ENCODE results near the gene CPN1.
"Not testable (repeated sequence)": the region's sequence is repeated elsewhere in the genome, so short reads cannot be mapped to it uniquely, and the experiment has no call there.

CPN1 gene

GRCh38 chr10:100020886-100021253, 60.8 kb downstream of the CPN1 start:
- no peak for DNase-seq

DNA sequence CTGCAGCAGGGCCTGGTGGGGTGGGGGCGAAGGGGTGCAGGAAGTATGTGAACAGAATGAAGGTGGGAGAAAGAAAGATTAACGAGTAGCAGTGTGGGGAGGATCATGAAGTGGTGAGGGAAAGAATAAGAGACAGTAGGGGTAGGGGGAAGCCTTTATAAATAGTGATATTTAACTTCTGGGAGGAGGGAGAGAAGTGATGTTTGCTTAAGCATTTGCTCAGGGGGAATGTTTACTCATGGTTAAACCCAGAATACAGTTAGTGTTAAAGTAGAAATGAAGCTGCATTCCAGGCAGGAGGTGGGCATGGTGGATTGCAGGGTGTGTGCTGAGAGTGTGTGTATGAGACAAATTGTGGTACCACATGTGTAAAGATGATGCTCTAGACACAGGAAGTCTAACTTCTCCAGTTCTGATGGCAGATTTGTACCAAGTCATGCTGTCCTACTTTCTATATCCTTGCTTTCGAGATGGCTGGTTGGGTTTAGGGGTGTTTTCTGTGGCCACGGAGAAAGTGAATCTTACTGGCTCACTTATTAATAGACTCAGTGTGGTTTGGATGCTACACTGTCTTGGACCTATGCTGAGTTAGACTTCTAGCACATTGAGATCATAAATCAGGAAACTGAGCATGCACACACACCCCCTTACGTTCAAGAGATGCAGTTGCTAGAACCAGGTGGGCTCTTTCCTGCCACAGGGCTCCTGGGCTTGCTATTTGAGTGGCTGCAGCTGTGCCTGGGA, 61.4 kb downstream of the CPN1 start:
- DNase-seq, result no peak

DNA sequence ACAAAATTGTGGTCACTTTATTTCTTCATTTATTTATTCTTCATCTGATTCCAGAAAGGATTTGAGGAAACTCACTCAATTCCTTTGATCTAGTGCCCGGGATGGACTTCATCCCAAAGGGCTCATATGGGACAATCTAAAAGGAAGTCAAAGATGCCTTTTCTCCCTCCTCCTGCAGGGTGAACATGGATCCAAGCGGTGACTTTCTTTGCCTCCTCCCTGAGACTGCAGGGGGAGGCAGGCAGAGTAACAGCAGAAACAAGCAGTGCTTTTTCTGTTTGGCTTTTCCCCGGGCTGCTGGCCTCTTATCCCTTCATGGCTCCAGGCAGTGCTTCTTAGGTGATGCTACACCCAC, 61.9 kb downstream of the CPN1 start:
- peak; percentile 24 for DNase-seq

DNA sequence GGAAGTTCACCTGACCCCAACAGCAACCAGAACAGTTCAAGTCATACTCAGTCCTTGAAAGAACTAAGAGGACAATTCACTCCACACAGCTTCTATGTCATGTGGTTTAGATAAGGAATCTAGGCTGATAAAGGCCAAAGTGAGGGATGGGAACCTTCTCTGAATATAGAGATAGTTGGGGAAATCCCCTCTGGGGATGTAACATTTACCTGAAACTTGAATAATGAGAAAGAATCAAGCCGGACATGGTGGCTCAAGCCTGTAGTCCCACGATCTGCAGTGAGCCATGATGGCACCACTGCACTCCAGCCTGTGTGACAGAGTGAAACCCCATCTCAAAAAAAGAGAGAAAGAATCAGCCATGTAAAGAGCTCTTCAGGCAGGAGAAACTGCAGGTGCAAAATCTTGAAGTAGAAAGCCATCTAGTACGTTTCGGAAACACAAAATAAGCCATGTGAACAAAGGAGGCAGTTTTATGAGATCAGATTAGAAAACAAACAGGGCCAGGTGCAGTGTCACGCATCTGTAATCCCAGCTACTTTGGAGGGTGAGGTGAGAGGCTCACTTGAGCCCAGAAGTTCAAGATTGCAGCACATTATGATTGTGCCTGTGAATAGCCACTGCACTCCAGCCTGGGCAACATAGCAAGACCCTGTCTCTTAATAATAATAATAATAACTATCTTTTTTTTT, 67.5 kb downstream of the CPN1 start:
- no peak for DNase-seq

DNA sequence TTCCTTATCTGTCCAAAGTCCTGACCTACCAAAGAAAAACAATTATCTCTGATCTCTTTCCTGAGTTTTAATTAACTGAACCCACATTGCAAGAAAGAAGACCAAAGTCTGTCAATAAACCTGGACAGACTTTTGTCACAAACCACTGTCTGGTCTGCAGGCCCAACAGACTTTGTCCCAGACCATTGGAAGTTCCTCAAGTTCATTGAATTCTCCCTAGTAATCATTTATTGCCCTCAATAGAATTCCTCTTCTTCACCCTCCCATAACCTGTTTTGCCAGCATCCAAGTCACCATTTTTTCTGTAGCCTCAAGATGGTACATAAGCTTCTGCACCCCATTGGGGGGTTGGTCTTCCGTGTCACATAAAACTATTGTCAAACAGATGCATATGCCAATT, 68.0 kb downstream of the CPN1 start:
- no peak for DNase-seq

DNA sequence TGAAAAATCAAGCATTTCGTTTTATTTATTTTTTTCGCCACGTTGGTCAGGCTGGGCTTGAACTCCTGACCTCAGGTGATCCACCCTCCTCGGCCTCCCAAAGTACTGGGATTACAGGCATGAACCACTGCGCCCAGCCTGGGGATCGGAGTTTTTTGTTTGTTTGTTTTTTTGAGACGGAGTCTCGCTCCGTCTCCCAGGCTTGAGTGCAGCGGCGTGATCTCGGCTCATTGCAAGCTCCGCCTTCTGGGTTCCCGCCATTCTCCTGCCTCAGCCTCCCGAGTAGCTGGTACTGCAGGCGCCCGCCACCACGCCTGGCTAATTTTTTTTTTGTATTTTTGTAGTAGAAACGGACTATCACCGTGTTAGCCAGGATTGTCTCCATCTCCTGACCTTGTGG, 69.8 kb downstream of the CPN1 start:
- not testable (repeated sequence) for DNase-seq

- DNase-seq, result peak; percentile 63
Observed at GRCh38 chr10:100009793-100010676, 71.6 kb downstream of the CPN1 start, which contains the start of gene DNMBP. TSS of gene DNMBP (minus strand) at chr10:100009947. CDS start at chr10:99972124, 37,823 bp downstream.

DNA sequence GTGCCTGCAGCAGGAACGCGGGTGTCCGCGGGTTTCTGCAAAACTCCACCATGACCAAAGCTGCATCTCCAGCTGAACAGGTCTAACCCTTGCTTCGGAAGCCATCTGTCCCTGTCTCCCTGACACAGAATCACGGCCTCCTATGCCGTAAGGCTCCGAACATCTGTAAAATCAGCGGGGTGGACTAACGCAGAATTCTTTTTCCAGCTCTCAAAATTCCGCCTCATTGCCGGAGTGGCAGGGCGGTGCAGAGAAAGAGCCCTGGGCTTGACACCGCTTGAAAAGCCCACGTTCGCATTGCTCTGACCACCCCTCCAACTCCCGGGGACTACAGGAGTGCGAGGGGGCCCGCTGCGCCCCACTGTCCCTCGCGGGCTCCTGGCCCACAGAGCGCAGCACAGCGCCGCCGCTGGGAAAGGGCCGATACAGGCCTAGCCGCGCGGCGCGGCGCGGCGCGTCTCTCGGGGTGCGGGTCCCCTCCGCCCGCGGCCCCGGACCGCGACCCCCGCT, 72.3 kb downstream of the CPN1 start:
- peak; percentile 4 for DNase-seq

- no peak for DNase-seq
Observed at GRCh38 chr10:100008708-100009282, 72.9 kb downstream of the CPN1 start.

DNA sequence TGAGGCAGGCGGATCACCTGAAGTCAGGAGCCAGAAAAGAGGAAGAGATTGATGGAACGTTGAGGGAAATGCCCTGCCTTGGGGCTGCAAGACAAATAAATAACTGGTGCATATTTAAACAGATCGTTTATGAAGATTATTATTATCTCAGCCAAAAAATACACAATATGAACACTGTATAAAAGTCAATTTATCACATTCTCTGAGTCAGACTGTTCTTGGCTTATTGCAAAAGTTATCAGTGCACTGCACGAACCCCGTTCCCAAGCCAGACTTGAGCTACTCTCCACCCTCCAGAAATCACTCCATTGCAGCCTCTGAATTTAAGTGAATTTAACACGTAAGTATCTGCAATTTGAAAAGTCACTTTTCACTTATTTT, 73.5 kb downstream of the CPN1 start:
- no peak for DNase-seq

DNA sequence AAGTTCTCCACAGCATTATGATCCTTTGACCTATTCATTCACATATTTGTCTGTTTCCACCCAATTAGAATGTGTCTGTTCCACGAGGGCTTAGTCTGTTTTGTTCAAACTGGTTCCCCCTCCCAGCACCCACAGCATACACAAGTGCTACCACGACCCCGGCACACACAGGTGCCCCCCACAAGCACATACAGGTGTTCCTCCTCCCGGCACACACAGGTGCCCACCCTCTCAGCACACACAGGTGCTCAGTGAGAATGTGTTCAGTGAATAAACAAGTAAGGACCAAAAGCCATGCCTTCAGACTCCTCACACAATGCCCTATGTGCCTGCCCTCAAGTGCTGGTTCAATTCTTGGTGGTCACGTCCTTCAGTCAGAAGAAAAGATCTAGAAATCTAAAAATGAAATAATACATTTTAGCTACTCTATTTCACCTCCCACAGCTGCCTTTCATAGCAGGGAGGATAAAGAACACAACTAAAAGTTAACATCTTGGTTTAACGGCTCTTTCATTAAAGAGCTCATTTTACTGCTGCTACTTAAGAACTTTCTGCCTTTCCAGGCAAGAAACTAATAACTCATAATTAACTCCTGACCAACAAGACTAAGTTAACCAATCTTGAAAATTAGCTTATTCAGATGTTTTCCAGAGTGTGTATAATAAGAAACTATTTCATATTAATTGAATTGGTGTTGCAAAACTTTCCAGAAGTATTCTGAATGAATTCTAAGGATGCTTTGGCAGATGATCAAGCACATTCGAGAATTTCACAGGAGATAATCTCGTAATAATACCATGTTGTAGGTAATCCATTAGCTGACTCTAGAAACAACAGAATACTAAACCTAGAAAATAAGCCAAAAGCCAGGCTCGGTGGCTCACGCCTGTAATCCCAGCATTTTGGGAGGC, 74.2 kb downstream of the CPN1 start:
- no peak for DNase-seq

- DNase-seq, result no peak
Observed at GRCh38 chr10:100006243-100006886, 75.3 kb downstream of the CPN1 start.

GRCh38 chr10:100004805-100005510, 76.7 kb downstream of the CPN1 start:
- DNase-seq, result no peak

DNA sequence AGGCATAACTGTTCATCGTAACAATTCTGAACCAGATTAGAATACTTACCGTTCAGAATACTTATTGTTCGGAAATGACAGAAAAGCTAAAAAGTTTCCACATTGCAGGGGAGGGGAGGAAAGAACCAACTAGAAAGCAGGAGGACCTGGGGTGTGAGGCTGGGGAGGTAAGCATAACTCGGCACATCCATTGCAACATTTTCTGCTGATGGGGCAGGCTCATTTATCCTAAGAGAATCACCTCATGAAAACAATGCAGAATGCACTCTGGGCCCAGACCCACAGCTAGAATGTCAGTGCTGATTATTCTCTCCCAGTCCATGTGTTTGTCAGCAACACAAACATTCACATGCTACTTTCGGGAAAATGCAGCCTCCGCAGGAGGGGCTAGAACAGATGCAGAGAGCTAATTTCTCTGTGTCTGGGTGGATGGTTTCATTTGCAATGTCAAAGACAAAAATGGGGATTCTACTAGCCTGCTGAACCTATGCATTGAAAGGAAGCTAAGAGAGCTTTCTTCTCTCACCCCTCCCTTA, 81.5 kb downstream of the CPN1 start:
- no peak for DNase-seq

GRCh38 chr10:99999319-100000108, 82.2 kb downstream of the CPN1 start:
- DNase-seq, result no peak

DNA sequence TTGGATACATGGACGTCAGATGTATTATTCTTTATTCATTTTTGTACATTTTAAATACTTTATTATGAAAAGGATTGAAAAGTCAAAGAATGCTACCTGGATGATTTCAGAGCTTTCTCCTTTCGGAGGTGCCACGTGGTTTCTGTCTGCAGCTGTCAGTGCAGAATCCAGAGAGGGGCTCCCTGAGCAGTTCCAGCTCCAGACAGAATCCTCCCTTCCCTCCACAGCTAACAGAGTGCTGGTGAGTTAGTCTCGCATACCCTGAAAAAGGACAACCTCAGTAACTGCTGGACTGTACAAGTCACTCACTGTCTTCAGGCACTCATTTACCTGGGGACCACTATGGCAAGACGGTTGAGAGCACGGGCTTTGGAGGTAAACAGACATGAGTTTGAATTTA, 82.8 kb downstream of the CPN1 start:
- DNase-seq, result no peak

DNA sequence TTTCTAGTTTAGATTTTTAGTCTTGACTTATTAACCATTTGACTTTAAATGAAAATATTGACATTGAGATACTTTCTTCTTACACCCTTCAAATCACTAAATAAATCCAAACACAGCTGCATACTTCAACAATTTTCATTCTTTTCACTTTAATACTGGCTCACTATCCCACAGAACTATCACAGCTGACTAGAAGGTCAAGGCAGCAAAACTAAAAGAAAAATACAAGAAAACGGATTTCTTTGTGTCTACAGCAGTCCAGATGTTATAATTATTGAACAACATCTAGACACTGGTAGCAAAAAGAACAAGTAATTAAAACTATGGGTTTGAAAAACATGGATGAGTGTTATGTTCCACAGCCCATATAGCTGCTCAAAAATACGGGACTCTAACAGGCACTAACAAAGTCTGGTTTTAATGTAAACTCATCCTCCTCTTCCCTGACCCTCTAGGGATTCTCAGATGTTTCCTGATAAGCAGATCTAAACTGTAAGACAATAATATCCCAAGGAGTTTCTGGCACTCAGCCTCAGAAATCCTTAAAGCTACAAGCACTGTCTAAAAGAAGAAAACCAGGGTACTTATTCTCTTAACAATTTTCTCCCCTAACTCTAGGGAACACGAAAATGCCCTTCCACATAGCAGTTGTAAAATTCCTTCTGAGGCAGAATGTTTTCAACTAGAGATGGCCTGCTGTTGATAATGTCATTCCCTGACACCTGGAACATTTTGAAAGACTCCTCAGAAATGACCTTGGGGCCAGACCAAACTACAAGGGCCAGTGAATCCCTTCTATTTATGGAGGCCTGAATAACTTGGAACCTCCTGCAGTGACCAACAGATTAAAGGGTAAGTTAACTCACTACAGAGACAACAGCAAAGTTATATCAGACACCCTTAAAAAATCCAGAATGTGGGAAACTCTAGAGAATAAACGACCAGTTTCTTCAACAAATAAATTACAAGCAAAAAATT, 84.7 kb downstream of the CPN1 start:
- DNase-seq, result no peak

DNA sequence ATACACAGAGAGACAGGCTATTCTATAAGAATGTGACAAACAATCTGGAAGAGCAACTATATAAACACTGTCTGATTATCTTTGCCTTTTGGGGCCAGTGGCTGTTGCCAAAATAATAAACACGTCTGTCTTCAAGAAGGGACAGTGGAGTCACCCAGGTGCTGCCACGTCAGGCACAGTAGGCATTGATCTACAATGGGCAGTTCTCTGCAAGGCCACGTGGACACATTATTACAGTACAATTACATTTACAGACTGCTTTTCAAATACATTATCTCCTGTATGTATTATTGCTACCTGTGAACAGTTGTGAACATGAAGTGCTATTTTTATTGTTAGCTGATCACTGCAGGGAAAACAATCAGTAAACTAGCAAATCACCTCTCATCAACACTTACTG, 86.0 kb downstream of the CPN1 start:
- no peak for DNase-seq

Measured in COR-L47 (cell line).